WTC11 (cell line): ENCODE measurements around the gene CSF1R. TPM values are rescaled to one million over a fixed set of nuclear protein-coding genes. Genes with fewer than 3 reads are reported as not detected.

ENCODE experiments used
- ATAC-seq: fragments of 200-7000 bp; cut with Tn5 transposase; 2 replicates; pipeline ENCODE4 v1.10.0; 2021; ENCODE audit warnings: mild to moderate bottlenecking, moderate library complexity
- CTCF ChIA-PET: fragments of 300-600 bp; sonication (Branson Sonifier 250); formaldehyde crosslinking; loops from one replicate; lab custom pipeline; 2021; ENCODE audit warnings: antibody characterized with exemption; lab: Charles Lee
- POLR2A ChIA-PET: fragments of 350-600 bp; sonication (Branson Sonifier 250); formaldehyde crosslinking; loops from one replicate; lab custom pipeline; 2021; ENCODE audit warnings: antibody characterized with exemption; lab: Charles Lee
- DNase-seq: peaks from one replicate; pipeline ENCODE4 v3.0.0; 2021; ENCODE audit warnings: low spot score
- H3K27ac Mint-ChIP-seq: 2 replicates; pipeline ENCODE4 v1.8.0; 2021; ENCODE audit warnings: mixed read lengths
- H3K27me3 Mint-ChIP-seq: 2 replicates; pipeline ENCODE4 v1.8.0; 2021; ENCODE audit warnings: low read depth, mild to moderate bottlenecking, moderate library complexity, mixed read lengths
- H3K36me3 Mint-ChIP-seq: 2 replicates; pipeline ENCODE4 v1.8.0; 2021; ENCODE audit warnings: mixed read lengths
- H3K4me1 Mint-ChIP-seq: 2 replicates; pipeline ENCODE4 v1.8.0; 2022; ENCODE audit warnings: mixed read lengths
- H3K4me3 Mint-ChIP-seq: 2 replicates; pipeline ENCODE4 v1.8.0; 2021; ENCODE audit warnings: mild to moderate bottlenecking, moderate library complexity, mixed read lengths
- H3K9me3 Mint-ChIP-seq: 2 replicates; pipeline ENCODE4 v1.8.0; 2021; ENCODE audit warnings: mixed read lengths
- AR ChIP-seq: fragments of 250-450 bp; sonication (Bioruptor Pico); IDR thresholded peaks from 2 replicates; pipeline ENCODE4 v1.9.0; 2021; ENCODE audit warnings: mild to moderate bottlenecking
- CBFB ChIP-seq: sonication (generic); formaldehyde crosslinking; IDR thresholded peaks from 2 replicates; pipeline ENCODE4 v1.8.1; 2022; ENCODE audit warnings: mild to moderate bottlenecking, low read depth, missing genetic modification reagents
- E2F1 ChIP-seq: sonication (generic); formaldehyde crosslinking; IDR thresholded peaks from 2 replicates; pipeline ENCODE4 v1.8.0; 2022; ENCODE audit warnings: mild to moderate bottlenecking, missing genetic modification reagents
- E2F4 ChIP-seq: sonication (generic); formaldehyde crosslinking; IDR thresholded peaks from 2 replicates; pipeline ENCODE4 v1.8.1; 2022; ENCODE audit warnings: low read depth, mild to moderate bottlenecking, moderate library complexity, missing genetic modification reagents, borderline replicate concordance
- E2F5 ChIP-seq: sonication (generic); formaldehyde crosslinking; IDR thresholded peaks from 2 replicates; pipeline ENCODE4 v1.8.1; 2022; ENCODE audit warnings: mild to moderate bottlenecking, moderate library complexity, missing genetic modification reagents
- EMX1 ChIP-seq: fragments of 250-450 bp; sonication (Bioruptor Pico); IDR thresholded peaks from 2 replicates; pipeline ENCODE4 v1.8.0; 2021; ENCODE audit warnings: mild to moderate bottlenecking
- HMGA2 ChIP-seq: fragments of 250-450 bp; sonication (Bioruptor Pico); IDR thresholded peaks from 2 replicates; pipeline ENCODE4 v1.4.0; 2021; ENCODE audit warnings: mild to moderate bottlenecking, moderate library complexity
- HMGXB4 ChIP-seq: sonication (generic); formaldehyde crosslinking; IDR thresholded peaks from 2 replicates; pipeline ENCODE4 v1.8.1; 2023; ENCODE audit warnings: mild to moderate bottlenecking, moderate library complexity, missing genetic modification reagents
- MYBL2 ChIP-seq: sonication (generic); formaldehyde crosslinking; IDR thresholded peaks from 2 replicates; pipeline ENCODE4 v1.8.1; 2023; ENCODE audit warnings: mild to moderate bottlenecking, moderate library complexity, missing genetic modification reagents
- NR3C1 ChIP-seq: sonication (generic); formaldehyde crosslinking; conservative IDR thresholded peaks from 2 replicates; pipeline ENCODE4 v1.8.1; 2023; ENCODE audit warnings: low read depth, mild to moderate bottlenecking, missing genetic modification reagents
- PRDM15 ChIP-seq: sonication (generic); formaldehyde crosslinking; IDR thresholded peaks from 2 replicates; pipeline ENCODE4 v1.8.0; 2022; ENCODE audit warnings: missing genetic modification reagents
- SMAD4 ChIP-seq: sonication (generic); formaldehyde crosslinking; IDR thresholded peaks from 2 replicates; pipeline ENCODE4 v1.8.0; 2022; ENCODE audit warnings: mild to moderate bottlenecking, missing genetic modification reagents
- SP1 ChIP-seq: sonication (generic); formaldehyde crosslinking; conservative IDR thresholded peaks from 2 replicates; pipeline ENCODE4 v1.8.1; 2022; ENCODE audit warnings: missing genetic modification reagents
- TCF7 ChIP-seq: sonication (generic); formaldehyde crosslinking; IDR thresholded peaks from 2 replicates; pipeline ENCODE4 v1.8.0; 2022; ENCODE audit warnings: mild to moderate bottlenecking, low read depth, missing genetic modification reagents, moderate library complexity
- ZBTB21 ChIP-seq: sonication (generic); formaldehyde crosslinking; IDR thresholded peaks from 2 replicates; pipeline ENCODE4 v1.8.1; 2023; ENCODE audit warnings: mild to moderate bottlenecking, missing genetic modification reagents, borderline replicate concordance
- ZNF512 ChIP-seq: sonication (generic); formaldehyde crosslinking; IDR thresholded peaks from 2 replicates; pipeline ENCODE4 v1.8.1; 2022; ENCODE audit warnings: missing genetic modification reagents, borderline replicate concordance
- ZNF671 ChIP-seq: fragments of 250-450 bp; sonication (Bioruptor Pico); IDR thresholded peaks from 2 replicates; pipeline ENCODE4 v1.8.0; 2021; ENCODE audit warnings: mild to moderate bottlenecking
- total RNA-seq: library from RNA; stranded (reverse); gene quantifications from 3 replicates; pipeline ENCODE4 v1.2.3, GENCODE V29; 2021

CSF1R gene
- total RNA-seq, 1 experiment from 2014 or later: 0.20 TPM

- TF ChIP-seq AR (CRISPR knock-in tag): no peak
- no peak for TF ChIP-seq SMAD4 (CRISPR knock-in tag)
These were observed 25.9 kb downstream of the CSF1R start (continued) for GRCh38 chr5:150060471-150060870.

- peaks cover 17% of the 10 kb centered on the region for H3K4me1 Mint-ChIP-seq
- H3K36me3 Mint-ChIP-seq: no peaks in the 10 kb centered on the region
- no peak overlapping the region for H3K27ac Mint-ChIP-seq
- H3K27me3 Mint-ChIP-seq: peaks cover 7% of the 10 kb centered on the region
- POLR2A ChIA-PET: no interaction called here
- DNase-seq: no peak
- TF ChIP-seq ZBTB21: no peak
- no peak for TF ChIP-seq E2F5 (CRISPR knock-in tag)
- TF ChIP-seq E2F4 (CRISPR knock-in tag): no peak
- no peak for TF ChIP-seq ZNF512 (CRISPR knock-in tag)
- TF ChIP-seq E2F1 (CRISPR knock-in tag): no peak
- TF ChIP-seq PRDM15 (CRISPR knock-in tag): no peak
- TF ChIP-seq SP1 (CRISPR knock-in tag): no peak
- no peak for TF ChIP-seq CBFB
- no peak for TF ChIP-seq HMGA2 (CRISPR knock-in tag)
- TF ChIP-seq NR3C1 (CRISPR knock-in tag): no peak
- no peak for TF ChIP-seq TCF7
- no peak for TF ChIP-seq HMGXB4 (CRISPR knock-in tag)
- no peak for TF ChIP-seq ZNF671 (CRISPR knock-in tag)
- no peak for TF ChIP-seq EMX1 (CRISPR knock-in tag)
- no peak for TF ChIP-seq MYBL2 (CRISPR knock-in tag)
- TF ChIP-seq, all 79 proteins: peak for 0
- CTCF ChIA-PET: no interaction called here
- ATAC-seq: no peak
- Mint-ChIP-seq H3K9me3 (no peaks in the 10 kb centered on the region), H3K4me3 (no peak overlapping the region)
These were observed 26.7 kb downstream of the CSF1R start for GRCh38 chr5:150059623-150060022.
